ENCODE data around the gene NOS1AP.

Gene NOS1AP

DNA sequence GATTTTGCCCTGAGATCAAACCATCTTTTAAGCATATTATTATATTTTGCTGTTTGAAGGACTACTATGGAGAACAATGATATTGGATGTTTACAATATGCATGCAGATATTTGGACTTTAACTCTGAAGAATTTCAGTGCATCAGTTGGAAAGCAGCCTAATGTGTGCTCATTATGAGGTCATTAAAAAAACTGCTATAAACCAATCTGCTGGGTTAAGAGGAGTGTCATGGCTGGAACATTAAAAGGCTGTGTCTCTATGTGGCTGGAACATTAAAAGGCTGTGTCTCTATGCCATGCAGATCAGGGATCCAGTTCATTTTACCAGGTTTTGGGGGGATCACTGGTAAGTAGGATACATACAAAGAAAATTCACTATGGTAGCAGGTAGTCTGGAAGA, 229.5 kb downstream of the NOS1AP start:
- DNase-seq (ENCODE audit: low spot score), result no peak

- no peak for DNase-seq (ENCODE audit: low spot score)
These were observed 230.8 kb downstream of the NOS1AP start for GRCh38 chr1:162300057-162300917.

- DNase-seq (ENCODE audit: low spot score), result no peak
These were observed 232.2 kb downstream of the NOS1AP start for GRCh38 chr1:162301696-162302095.

DNA sequence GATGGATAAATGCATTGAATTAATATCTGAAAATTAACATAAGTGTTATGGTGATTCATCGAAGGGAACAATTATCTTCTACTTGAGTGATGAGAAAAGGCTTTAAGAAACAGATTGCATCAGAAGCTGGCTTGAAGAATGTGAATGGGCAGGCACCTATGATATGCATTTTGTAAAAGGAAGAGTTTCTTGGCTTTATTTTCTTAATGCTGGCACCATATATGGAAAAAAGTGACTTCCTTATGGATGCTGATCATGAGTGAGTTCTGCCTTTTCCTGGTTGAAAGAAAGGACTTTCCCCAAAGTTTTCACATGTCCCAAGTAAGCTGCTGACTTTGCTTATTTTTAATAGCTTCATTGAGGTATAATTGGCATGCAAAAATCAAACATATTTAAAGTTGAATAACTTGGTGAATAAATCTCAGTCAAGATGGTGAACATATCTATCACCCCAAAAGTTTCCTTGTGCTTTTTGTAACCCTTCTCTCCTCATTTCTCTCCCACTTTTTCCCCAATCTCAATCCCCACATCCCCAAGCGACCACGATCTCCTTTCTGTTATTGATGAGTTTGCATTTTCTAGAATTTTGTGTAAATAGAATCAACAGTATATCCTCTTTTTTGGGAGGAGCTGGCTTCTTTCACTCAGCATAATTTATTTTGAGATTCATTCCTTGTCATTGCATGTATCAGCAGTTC, 233.0 kb downstream of the NOS1AP start:
- DNase-seq (ENCODE audit: low spot score), result no peak

DNA sequence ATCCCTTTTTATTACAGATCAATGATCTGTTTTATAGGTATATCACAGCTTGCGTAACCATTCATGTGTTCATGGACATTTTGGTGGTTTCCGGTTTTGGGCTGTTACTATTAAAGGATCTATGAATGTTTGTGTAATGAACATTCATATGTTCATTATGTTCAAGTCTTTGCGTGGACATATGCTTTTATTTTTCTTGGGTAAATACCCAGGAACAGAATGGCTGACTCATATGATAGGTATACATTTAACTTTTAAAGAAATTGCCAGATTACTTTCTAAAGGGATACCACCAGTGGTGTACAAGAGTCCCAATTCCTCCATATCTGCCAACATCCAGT, 233.5 kb downstream of the NOS1AP start:
- DNase-seq (ENCODE audit: low spot score), result no peak

- DNase-seq (ENCODE audit: low spot score), result no peak
These were observed 235.2 kb downstream of the NOS1AP start for GRCh38 chr1:162304736-162305135.

GRCh38 chr1:162305969-162306368, 236.5 kb downstream of the NOS1AP start:
- peak; percentile 84 for DNase-seq (ENCODE audit: low spot score)

DNA sequence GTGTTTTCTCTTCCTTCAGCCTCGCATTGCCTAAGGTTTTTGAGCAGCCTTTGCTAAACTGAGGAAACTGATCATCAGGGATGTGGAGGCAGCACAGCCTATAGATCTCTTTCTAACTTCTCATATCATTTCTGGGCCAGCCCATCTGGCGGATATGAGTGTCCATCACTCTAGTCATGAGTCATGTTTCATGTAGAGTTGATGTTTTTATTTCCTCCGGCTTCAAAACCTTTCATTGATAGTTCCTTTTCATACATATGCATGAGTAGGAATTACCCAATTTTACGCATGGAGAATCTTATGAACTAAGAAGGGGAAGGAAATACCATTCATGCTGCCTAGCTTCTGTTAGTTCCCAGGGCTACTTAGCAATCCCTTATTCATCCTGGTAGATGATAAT, 240.8 kb downstream of the NOS1AP start:
- DNase-seq (ENCODE audit: low spot score), result peak; percentile 87

GRCh38 chr1:162314206-162314605, 244.7 kb downstream of the NOS1AP start:
- DNase-seq (ENCODE audit: low spot score), result no peak

DNA sequence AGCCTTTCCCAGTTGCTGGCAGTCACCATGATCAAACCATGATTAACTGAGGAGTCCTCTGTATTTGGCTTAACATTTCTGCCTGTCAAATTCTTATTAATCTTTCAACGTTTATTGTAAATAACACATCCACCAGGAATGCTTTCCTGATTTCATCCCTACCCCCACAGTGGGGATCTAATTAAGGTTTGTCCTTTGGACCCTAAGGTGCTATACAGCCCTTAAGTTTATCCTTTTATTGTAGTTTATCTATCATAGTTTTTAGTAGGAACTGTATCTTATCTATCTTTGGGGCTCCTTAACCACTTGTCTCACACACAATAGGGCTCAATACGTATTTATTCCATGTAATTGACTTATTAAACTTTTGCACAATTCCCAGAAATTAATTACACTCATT, 246.2 kb downstream of the NOS1AP start:
- no peak for DNase-seq (ENCODE audit: low spot score)

DNA sequence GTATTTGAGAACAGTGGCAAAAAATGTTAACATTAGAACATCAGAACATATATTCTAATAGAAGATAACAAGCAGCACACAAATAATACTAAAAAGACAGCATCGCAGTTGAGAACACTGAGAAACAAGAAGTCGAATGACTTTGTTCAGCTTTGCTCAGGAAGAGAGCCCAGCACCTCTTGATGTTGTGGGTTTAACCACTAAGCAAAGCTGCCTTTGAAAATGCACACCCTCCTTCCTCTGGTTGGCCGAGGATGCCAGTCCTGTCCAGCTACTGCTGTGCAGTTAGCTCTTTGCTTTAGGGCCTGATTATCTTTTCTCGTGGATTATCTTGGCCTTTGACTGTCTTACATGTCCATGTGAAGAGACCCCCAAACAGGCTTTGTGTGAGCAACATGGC, 246.7 kb downstream of the NOS1AP start:
- DNase-seq (ENCODE audit: low spot score), result no peak

DNA sequence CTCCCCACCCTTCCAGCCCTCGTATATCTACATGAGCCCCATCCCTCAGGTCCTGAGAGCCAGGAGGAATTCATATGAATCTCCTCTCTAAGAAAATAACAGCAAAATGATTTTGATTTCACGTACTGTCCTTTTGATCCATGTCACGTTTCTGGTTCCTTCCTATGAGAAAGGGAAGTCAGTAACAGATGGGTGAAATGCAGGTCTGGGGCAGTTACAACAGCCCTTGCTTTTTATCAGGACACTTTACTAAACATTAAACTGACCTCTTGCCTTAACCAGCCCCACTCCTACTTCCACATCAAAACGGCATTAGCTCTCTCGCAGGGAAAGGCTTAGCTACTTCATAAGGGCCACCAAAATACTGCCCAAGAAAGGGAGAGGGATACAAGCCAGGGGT, 248.1 kb downstream of the NOS1AP start:
- DNase-seq (ENCODE audit: low spot score), result no peak

DNA sequence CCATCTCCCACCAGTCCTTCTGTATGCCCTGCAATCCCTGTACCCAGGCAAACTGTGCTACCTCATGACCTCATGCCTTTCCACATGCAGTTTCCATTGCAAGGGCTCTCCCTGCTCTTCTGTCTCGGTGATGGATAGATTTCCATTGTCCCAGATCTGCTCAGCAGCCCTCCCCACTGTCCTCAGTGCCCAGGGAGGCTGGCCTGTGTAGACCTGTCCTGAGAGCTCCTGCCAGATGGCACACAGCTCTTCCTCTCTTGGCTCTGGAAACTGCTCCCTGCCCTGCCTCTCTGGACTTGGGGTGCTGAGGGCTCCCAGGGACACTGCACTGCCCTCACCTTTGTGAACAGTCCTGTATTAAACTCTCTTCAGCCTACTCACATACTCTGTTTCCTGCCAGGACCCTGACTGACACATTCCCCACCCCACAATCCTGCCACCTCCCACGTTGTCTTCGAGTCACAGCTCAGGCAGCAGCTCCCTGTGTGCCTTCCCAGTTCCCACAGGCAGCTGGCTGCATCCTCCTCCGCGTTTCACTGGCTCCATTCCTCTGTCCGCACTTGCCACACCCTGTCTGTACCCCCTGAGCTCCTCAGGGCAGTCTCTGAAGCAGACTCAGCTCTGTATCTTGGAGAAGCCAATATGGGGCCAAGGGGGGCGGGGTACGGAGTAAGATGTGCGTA, 250.1 kb downstream of the NOS1AP start:
- DNase-seq (ENCODE audit: low spot score), result peak; percentile 67

DNA sequence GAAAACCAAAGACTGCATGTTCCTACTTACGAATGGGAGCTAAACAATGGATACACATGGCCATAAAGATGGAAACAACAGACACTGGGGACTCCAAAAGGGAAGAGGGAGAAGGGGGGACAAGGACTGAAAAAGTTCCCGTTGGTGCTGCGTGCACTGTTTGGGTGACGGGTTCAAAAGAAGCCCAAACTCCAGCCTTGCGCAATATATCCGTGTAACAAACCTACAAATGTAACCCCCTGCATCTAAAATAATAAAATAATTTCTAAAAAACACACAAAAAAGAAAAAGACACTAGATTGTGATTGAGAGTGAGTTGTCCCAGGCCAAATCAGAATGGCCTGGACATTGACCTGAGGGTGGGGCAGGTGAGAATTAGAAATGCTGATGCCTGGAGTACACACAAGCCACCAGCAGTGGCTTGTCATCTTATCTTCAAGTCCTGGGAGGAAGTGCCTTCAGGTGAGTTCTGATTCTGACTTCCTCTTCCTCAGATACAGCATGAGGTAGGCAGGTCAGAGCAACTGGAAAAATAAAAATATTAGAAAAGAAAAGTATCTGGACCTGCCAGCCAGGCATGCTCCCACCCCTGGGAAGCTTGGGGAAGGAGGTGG, 252.4 kb downstream of the NOS1AP start:
- no peak for DNase-seq (ENCODE audit: low spot score)

DNA sequence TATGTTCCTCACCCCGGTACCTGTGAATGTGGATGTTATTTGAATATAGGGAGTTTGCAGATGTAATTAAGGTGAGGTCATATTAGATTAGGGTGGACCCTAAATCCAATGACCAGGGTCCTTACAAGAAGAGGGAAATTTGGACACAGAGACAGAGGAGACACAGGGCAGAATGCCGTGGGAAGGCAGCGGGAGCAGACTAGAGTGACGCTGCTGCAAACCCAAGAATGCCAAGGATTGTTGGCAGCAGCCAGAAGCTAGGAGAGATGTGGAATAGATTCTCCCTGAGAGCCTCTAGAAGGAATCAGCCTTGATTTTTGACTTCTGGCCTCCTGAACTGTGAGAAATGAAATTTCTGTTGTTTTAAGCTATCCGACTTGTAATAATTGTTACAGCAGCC, 253.5 kb downstream of the NOS1AP start:
- DNase-seq (ENCODE audit: low spot score), result no peak

DNA sequence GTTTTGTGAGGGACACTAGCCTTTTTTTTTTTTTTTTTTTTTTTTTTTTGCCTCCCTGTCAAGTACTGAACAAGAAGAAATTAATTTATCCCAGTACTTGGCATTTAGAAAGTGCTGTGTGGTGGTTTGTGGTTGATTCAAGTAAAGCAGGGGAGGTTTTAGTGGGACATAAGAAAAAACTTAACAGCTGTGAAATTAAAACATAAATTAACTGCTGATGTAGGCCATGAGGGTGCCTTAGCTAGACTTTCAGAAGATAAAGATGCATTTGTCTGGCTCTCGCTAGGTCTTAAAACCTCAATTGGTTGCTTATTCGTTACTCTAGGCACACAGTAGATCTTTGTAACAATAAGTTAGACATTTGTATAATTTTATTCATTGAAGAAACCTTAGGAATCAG, 254.9 kb downstream of the NOS1AP start:
- no peak for DNase-seq (ENCODE audit: low spot score)

DNA sequence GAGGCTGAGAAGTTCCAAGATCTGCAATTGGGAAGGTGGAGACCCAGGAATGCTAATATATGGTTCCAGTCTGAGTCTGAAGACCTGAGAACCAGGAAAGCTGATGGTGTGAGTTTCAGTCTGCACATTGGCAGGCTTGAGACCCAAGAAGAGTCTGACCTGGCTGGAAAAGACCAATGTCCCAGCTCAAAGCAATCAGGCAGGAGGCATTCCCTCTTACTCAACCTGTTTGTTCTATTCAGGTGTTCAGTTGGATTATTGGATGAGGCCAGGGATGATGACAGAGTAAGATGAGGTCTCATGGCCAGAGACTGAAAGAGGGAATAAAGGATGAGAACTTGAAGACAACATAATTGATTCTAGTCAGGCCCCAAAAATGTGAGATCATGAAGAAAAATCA, 257.1 kb downstream of the NOS1AP start:
- no peak for DNase-seq (ENCODE audit: low spot score)

GRCh38 chr1:162327144-162327787, 257.8 kb downstream of the NOS1AP start:
- DNase-seq (ENCODE audit: low spot score), result no peak

DNA sequence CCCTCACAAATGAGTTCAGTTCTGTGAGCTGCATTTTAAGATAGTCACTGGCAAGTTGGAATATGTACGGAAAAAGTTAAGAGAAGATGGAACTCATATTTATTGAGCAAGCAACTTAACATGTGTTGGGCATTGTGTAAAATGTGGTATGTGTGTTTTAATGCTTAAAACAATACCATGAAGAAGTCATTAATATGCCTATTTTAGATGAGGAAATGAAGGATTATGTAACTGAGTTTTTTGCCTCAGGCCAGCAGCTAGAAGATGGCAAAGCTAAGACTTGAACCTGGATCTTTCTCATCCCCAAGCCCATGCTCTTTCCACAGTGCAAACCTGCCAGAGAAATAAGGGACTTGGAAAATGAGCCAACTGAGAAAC, 258.3 kb downstream of the NOS1AP start:
- DNase-seq (ENCODE audit: low spot score), result no peak

GRCh38 chr1:162328512-162328911, 259.0 kb downstream of the NOS1AP start:
- DNase-seq (ENCODE audit: low spot score), result no peak

DNA sequence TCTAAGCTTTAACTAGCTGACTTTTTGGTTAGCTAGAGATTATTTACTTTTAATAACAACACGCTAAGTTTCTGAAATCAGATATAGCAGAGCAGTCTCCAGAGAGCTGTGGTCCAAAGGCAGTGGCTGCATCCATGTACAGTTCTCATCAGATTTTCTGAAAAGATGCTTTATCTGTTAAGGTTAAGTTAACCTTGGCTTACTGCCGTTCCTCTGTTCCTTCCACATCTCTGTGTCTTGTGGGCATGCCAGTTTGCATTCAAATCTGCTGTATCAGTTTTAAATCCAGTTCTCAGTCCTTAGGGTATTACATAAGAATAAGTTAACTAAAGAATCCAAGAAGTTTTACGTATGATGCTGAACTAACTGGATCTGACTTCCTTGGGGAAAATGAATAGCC, 260.3 kb downstream of the NOS1AP start:
- no peak for DNase-seq (ENCODE audit: low spot score)

- DNase-seq (ENCODE audit: low spot score), result no peak
These were observed 264.5 kb downstream of the NOS1AP start for GRCh38 chr1:162333991-162334390.
